Hypothalamus (tissue), 51 donors: ENCODE measurements around the gene FAM89A.
"Not testable (repeated sequence)": the region's sequence is repeated elsewhere in the genome, so short reads cannot be mapped to it uniquely, and the experiment has no call there.

Experiments used
- DNase-seq, 51 donors: peaks; one replicate each; lab custom pipeline; 2025; lab: John Stamatoyannopoulos, UW

The FAM89A gene

DNA sequence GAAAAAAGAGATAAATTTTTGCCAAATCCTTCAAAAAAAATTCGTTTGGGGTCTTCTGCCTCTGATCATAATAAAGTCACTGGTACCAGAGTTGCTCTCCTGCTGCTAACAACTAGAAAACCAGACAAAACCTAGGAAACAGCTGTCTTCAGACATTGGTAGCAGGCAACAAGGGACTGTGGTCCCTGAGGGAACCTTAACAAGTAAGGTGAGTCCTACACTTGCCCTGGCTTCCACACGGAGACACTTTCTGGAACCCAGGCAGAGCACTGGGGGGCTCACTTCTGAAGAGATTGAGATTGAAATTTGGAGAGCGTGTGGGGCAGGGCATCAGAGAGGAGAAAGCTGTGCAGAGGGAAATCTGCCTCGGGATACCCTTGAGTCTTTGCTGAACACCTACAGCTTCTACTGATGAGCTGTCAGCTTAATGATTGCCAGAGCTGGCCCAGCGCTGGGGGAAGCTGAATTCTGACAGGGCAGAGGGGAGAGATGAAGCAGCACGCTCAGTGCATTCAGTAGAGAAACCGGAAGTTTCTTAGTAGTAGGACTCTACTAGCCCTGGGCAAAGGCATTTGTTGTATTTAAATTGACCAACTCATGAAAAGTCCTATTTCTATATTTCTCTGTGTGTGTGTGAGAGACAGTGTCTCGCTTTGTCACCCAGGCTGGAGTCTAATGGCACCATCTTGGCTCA, 18.5 kb upstream of the FAM89A start:
- DNase-seq, result no peak

DNA sequence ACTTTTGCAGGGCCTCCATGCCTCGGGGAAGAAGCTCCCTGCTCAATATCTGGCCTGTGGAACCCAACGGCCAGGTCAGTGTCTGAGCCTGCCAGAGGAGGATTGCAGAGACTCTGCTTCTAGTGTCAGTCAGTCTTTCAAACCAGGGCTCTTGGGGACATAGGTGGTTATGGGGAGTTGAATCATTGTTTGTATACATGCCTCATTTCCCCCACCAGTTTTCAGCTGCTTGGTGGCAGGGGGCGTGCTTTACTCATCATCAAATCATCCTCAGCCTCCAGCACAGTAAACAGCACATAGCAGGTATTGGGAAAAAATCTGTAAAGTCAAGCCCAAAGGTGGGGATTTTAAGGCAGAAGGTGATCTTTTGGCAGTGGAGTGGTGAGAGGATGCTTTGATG, 17.4 kb upstream of the FAM89A start:
- no peak for DNase-seq

DNA sequence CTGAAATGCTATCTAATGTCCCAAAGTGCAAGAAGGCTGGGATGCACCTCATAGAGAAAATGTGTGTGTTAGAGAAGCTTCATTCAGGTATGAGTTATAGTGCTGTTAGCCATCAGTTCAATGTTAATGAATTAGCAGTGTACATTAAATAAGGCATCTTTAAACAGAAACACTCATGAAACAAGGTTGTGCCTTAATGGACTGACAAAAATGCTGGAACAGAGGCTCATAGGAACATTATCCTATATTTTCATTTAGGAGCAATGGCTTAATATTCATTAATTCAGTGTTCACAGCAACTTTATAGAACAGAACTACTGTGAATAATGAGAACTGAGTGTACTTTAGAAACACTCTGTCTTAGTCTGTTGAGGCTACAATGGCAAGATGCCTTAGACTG, 15.2 kb upstream of the FAM89A start:
- DNase-seq, result no peak

DNA sequence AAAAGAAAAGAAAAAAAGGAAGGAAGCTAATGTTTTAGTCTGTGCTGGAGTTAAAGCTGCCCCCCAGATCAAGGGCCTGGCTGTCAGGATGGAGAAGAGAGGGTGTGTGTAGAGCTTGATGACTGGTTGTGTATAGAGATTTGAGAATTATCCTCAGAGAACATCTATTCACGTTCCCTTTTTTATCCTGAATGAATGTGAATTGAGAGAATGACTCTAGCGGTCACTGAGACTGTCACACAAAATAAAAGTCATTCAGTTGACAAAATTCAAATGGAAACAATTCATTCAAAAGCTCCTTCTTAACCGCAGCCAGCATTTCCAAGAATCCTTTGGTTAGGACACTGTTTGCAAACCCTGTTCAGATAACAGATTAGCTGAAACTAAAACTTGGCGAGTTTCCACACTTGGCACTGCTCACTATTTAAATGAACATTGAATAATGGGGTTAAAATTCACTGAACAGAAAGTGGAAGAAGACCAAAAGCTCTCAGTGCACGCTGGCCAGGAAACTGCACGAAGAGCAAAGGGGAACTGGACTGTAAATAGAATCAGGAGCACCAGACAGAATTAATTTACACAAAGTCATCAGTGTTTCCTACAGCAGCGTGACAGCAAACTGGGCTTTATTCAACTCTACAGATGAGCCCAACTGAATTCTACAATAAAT, 13.6 kb upstream of the FAM89A start:
- DNase-seq, result peak in 23 of 51 donors; percentile 3 to 61 (median 23)

GRCh38 chr1:231052777-231053176, 12.7 kb upstream of the FAM89A start:
- no peak for DNase-seq

- not testable (repeated sequence) for DNase-seq
Observed at GRCh38 chr1:231050932-231051331, 10.9 kb upstream of the FAM89A start.

GRCh38 chr1:231050395-231050794, 10.3 kb upstream of the FAM89A start:
- DNase-seq, result no peak

- DNase-seq, result no peak
Observed at GRCh38 chr1:231049121-231049979, 9.3 kb upstream of the FAM89A start.

DNA sequence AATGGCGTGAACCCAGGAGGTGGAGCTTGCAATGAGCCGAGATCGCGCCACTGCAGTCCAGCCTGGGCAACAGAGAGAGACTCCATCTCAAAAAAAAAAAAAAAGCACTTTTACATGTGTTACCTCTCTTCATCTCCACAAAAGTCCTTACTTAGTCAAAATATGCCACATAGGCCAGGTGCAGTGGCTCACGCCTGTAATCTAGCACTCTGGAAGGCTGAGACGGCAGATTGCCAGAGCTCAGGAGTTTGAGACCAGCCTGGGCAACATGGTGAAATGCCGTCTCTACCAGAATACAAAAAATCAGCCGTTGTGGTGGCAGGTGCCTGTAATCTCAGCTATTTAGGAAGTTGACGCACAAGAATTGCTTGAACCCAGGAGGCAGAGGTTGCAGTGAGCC, 8.4 kb upstream of the FAM89A start:
- DNase-seq, result not testable (repeated sequence)

DNA sequence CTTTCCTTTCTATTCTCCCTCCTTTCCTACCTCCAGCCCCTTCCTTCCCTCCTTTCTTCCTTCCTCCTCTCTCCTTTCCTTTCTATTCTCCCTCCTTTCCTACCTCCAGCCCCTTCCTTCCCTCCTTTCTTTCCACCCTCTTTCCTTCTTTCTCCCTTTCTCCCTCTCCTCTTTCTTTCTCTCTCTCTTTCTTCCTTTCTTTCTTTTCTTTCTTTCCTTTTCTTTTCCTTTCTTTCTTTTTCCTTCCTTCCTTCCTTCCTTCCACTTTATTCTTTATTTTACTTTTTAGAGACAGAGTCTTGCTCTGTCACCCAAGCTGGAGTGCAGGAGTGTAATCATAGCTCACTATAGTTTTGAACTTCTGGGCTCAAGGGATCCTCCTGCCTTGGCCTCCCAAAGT, 7.5 kb upstream of the FAM89A start:
- DNase-seq, result not testable (repeated sequence)

- no peak for DNase-seq
Observed at GRCh38 chr1:231046730-231047395, 6.8 kb upstream of the FAM89A start.

DNA sequence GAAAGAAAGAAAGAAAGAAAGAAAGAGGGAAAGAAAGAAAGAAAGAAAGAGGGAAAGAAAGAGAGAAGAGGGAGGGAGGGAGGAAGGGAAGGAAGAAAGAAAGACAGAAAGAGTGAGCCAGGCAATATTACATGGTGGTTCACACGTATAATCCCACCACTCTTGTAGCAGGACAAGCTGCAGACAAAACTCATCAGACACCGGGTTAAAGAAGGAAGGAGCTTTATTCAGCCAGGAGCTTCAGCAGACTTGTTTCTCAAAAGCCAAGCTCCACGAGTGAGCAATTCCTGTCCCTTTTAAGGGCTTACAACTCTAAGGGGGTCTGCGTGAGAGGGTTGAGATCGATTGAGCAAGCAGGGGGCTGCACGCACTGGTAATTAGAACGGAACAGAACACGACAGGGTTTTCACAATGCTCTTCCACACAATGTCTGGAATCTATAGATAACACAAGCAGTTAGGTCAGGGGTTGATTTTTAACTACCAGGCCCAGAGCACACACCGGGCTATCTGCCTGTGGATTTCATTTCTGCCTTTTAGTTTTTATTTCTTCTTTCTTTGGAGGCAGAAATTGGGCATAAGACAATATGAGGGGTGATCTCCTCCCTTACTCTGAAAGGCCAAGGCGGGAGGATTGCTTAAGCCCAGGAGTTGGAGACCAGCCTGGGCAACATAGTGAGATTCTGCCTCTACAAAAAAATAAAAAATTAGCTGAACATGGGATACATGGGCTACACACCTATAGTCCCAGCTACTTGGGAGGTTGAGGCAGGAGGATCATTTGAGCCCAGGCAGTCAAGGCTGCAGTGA, 6.1 kb upstream of the FAM89A start:
- not testable (repeated sequence) for DNase-seq

DNA sequence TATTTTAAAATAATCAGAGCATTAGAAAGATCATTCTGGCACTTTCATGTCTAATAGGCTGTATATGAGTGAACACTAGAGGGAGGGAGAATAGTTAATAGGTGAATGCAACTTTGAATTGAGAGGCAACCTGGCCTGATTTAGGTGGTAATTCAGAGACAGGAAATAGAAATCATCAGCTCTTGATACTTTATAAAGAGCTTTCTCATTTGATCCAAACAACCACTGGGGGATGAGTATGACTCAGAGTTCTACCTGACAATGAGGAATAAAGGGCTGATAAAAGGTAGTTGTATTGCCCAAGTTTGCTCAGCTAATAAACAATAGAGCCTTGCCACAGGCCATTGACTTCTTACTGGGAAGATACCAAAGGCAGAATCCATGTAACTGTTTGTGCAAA, 5.2 kb upstream of the FAM89A start:
- no peak for DNase-seq

GRCh38 chr1:231044588-231044987, 4.5 kb upstream of the FAM89A start:
- DNase-seq, result no peak

GRCh38 chr1:231041719-231042261, 1.7 kb upstream of the FAM89A start:
- no peak for DNase-seq

DNA sequence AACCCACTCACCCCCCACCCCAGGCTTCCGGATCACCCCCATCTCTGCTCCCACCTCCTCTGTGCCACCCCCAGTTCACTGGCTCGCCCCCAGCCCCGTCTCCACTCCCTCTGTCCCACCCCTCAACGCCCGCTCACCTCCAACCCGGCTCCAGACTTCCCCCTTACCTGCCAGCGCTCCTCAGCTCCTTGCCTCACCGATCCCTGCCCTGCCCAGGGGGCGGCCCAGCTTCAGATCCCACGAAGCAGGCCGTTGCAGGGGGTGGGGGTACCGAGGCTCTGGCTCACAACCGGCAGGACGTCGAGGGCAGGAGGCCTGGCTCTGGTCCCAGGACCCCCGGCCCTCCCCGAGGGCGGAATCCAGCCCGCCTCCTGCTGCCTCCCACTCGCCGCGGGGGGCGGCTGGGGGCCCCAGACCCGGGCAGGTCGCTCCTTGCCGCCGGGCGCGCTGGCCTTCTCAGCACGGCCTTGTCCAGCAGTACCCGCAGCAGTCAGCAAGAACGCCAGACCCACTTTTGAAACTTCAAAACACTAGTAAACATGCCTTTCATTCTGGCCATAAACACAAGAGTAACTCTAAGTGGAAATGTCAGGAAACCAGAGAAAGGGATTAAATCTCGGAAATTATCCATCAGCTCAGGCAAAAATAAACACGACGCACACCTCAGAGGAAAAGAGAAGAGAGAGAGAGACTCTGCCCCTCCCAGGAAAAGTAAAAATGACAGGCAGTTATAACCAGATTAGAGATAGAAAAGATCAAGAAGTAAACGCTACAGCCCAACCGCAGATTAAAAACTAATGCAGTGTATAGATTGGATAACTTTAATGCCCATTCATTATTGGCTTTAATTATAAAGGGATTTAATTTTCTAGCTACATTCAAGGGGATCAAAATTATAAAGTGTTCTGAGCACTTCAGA, 1.0 kb upstream of the FAM89A start:
- peak in 4 of 51 donors; percentile 7 to 54 (median 26) for DNase-seq

- DNase-seq, result peak in 10 of 51 donors; percentile 5 to 40 (median 16)
Observed at GRCh38 chr1:231039161-231040018, 664 bp downstream of the FAM89A start.
